GM12875 (cell line): ENCODE data around the gene STK32B.

Experiments
- H3K4me3 ChIP-seq: one replicate; pipeline ENCODE4 v1.5.1; 2011; ENCODE audit warnings: low read depth, low read length, control low read depth
- TF ChIP-seq, protein P1 (sequence below): IDR thresholded peaks from 2 replicates; pipeline ENCODE4 v1.5.1; 2011; ENCODE audit warnings: low read depth, mild to moderate bottlenecking, control low read depth, inconsistent platforms, low read length, moderate library complexity, borderline replicate concordance; ENCODE audit not compliant: insufficient read depth

Gene STK32B

DNA sequence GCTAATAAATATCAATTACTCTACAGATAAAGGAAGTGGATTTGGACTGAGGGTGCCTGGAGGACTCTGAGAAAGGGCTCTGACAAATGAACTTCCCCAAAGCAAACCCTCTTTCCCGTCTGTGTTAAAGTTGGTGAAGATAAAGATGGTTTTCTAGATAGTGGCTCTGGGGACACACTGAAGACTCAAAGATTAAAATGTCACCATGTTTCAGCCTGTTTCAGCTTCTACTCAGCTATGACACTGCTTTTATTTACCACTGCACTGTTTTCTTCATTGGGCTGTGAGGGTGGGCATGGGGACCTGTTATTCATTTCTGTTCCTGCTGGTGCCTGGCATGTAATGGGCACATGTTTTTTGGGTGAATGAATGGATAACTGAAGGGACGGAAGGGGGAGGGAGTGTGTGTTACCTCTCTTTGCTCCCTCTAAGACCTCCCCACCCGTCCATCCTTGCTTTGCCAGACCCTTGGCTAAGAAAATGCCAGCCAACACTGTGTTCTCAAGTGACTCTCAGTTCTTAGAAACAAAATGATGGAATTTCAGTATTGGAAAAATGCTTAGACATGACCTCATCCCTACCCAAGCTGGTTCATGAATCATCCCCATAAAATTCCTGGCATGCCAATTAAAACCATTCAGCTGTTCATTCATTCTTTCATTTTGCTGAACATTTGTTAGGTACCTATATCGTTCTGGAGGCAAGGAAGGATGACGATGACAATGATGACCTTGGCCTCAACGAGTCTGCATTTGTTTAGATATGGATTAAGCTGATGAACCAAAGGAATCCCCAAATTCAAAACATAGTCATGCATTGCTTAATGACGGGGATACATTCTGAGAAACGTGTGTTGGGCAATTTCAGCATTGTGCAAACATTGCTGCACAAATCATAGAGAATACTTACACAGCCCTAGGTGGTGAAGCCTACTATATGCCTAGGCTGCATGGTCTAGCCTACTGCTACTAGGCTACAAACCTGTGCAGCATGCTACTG lies 13.4 kb upstream of the STK32B start:
- no peak overlapping the region for H3K4me3 ChIP-seq
- TF ChIP-seq, protein P1, sequence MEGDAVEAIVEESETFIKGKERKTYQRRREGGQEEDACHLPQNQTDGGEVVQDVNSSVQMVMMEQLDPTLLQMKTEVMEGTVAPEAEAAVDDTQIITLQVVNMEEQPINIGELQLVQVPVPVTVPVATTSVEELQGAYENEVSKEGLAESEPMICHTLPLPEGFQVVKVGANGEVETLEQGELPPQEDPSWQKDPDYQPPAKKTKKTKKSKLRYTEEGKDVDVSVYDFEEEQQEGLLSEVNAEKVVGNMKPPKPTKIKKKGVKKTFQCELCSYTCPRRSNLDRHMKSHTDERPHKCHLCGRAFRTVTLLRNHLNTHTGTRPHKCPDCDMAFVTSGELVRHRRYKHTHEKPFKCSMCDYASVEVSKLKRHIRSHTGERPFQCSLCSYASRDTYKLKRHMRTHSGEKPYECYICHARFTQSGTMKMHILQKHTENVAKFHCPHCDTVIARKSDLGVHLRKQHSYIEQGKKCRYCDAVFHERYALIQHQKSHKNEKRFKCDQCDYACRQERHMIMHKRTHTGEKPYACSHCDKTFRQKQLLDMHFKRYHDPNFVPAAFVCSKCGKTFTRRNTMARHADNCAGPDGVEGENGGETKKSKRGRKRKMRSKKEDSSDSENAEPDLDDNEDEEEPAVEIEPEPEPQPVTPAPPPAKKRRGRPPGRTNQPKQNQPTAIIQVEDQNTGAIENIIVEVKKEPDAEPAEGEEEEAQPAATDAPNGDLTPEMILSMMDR = no peak

- TF ChIP-seq, protein P1 = no peak
- no peak overlapping the region for H3K4me3 ChIP-seq
Measured at GRCh38 chr4:5039800-5040199, 11.5 kb upstream of the STK32B start.

DNA sequence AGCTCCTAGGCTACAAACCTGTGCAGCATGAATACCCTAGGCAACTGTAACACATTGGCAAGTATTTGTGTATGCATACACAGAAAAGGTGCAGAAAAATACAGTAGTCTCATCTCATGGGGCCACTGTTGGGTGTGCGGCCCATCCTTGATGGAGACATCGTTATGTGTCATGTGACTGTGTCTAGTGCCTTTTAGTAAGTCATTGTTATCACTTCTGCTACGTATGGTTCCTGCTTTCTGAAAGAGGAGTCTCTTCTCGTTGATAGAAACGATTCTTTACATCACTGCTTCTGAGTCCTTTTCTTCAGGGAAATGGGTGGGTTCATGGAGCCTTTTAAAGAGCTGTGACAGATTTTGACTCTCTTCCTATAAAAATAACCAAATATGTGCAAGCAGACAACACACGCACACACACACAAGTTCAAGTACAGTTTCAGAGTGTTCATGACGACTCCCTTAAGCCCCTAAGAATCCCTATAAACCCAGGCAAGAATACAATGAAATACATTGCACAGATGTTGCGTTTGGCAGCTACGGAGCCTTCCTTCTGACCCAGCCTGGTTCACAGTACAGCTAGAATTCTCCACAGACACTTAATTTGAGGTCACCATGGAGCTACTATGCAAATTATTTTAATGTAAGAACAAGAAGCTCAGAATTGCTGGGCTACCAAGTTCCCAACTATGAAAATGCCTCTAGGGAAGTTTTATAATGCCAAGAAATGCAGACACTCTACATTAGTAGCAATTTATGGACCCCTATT lies 10.2 kb upstream of the STK32B start:
- TF ChIP-seq, protein P1 = no peak
- H3K4me3 ChIP-seq = no peak overlapping the region

DNA sequence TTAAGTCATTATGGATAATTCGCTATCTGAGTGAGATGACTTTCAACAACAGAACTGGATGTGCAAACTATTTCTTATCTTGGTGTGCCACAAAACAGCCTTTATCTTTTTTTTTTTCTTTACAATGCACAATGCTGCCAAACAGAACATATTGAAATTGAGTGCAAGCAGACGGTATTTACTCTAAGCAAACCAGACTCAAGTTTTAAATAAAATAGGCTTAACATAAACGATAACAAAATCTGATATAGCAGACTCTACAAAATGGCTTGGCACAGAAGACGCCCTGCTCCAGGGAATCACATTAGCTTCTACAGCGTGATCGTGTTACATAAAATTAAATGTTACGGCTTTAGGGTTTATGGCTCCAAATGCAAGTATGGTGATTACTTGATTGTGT lies 9.6 kb upstream of the STK32B start:
- H3K4me3 ChIP-seq = no peak overlapping the region
- TF ChIP-seq, protein P1 = no peak

GRCh38 chr4:5043579-5043978 lies 7.7 kb upstream of the STK32B start:
- H3K4me3 ChIP-seq = no peak overlapping the region
- TF ChIP-seq, protein P1 = no peak

- TF ChIP-seq, protein P1 = no peak
Measured at GRCh38 chr4:5044341-5044740, 6.9 kb upstream of the STK32B start.

More at GRCh38 chr4:5044341-5044740, 6.9 kb upstream of the STK32B start:
- H3K4me3 ChIP-seq = no peak overlapping the region
